Measurements from ENCODE around the gene IGSF3.

- 0 out of 2 replicates have a peak, but pooled peaks have one; percentile 16 for TF ChIP-seq TAF1 (IDR thresholded peaks at IDR 0.05; ENCODE audit: borderline replicate concordance, low read depth, low read length)
- TF ChIP-seq POLR2AphosphoS5 (IDR thresholded peaks at IDR 0.05; ENCODE audit: low read depth, low read length), result peak; percentile 67
These were observed 122.2 kb downstream of the IGSF3 start for GRCh38 chr1:116545359-116545705.
